Ascending aorta (tissue), 2 donors: ENCODE measurements around the gene TENT5C. TPM values are rescaled to one million over a fixed set of nuclear protein-coding genes. Genes with fewer than 3 reads are reported as not detected.
"Not testable (repeated sequence)": the region's sequence is repeated elsewhere in the genome, so short reads cannot be mapped to it uniquely, and the experiment has no call there.

Source experiments
- DNase-seq, 2 donors: peaks; one replicate each; pipeline ENCODE4 v3.0.0-alpha.2; 2019; ENCODE audit warnings: low spot score in 2 of 2
- H3K27ac ChIP-seq, 2 donors: fragments of 200-600 bp; sonication (generic); one replicate each; pipeline ENCODE4 v1.5.1; 2016 to 2017; ENCODE audit warnings: mild to moderate bottlenecking in 1 of 2
- H3K27me3 ChIP-seq: fragments of 200-600 bp; sonication (generic); one replicate; pipeline ENCODE4 v1.5.1; 2017
- H3K36me3 ChIP-seq, 2 donors: fragments of 200-600 bp; sonication (generic); one replicate each; pipeline ENCODE4 v1.5.1; 2016
- H3K4me1 ChIP-seq, 2 donors: fragments of 200-600 bp; sonication (generic); one replicate each; pipeline ENCODE4 v1.5.1; 2016 to 2017; ENCODE audit warnings: mild to moderate bottlenecking in 1 of 2
- H3K4me3 ChIP-seq, 2 donors: fragments of 200-600 bp; sonication (generic); one replicate each; pipeline ENCODE4 v1.5.1; 2016 to 2017; ENCODE audit warnings: mild to moderate bottlenecking in 1 of 2
- H3K9me3 ChIP-seq, 2 donors: fragments of 200-600 bp; sonication (generic); one replicate each; pipeline ENCODE4 v1.5.1; 2016
- CTCF ChIP-seq, 3 experiments: fragments of 200-600 bp in 2 of 3; fragments of 450-650 bp in 1 of 3; sonication (generic) in 2 of 3; IDR thresholded peaks; one replicate each; pipeline ENCODE4 v1.5.1; 2016 to 2019; ENCODE audit warnings: antibody characterized with exemption in 3 of 3, mild to moderate bottlenecking in 1 of 3, moderate library complexity in 1 of 3
- intact Hi-C: fragments of 100-400 bp; cut with DNase I; formaldehyde crosslinking; loops from one replicate; pipeline ENCODE4 v1.15.1; 2023
- total RNA-seq: library from RNA; depleted of rRNA; stranded (reverse); fragments of >200 nt; gene quantifications from one replicate; pipeline ENCODE4 v1.1.0, GENCODE V29; 2016

TENT5C gene
- total RNA-seq, result 0.32 TPM

- peak; percentile 94 to 99 for DNase-seq
- intact Hi-C loops, result loop anchor here (1.0 to 10.0 kb wide), 11 partner anchors 69 to 1234 kb away; partner anchors contain the start of genes ATP1A1, GDAP2, MAN1A2 and TRIM45
- H3K27ac ChIP-seq, result peak within 1 kb of the TSS; percentile 83 to 90
Measured at GRCh38 chr1:117605774-117606648, at the start of gene TENT5C. TENT5C (plus strand) TSS chr1:117606048; CDS start chr1:117622869, 16,821 bp downstream.

GRCh38 chr1:117556341-117556740 is 49.5 kb upstream of the TENT5C start:
- Histone ChIP-seq H3K9me3 (no peaks in the 10 kb centered on the region), H3K4me3 (no peak overlapping the region), H3K27me3 (no peaks in the 10 kb centered on the region), H3K36me3 (no peaks in the 10 kb centered on the region), H3K4me1 (no peaks in the 10 kb centered on the region), H3K27ac (no peak overlapping the region)
- TF ChIP-seq CTCF (IDR thresholded peaks at IDR 0.05), result no peak
- intact Hi-C loops, result no loop called here
- no peak for DNase-seq

More at GRCh38 chr1:117605774-117606648, at the start of gene TENT5C:
- TF ChIP-seq CTCF (IDR thresholded peaks at IDR 0.05), result no peak
- no peaks in the 10 kb centered on the region for H3K9me3 ChIP-seq
- no peaks in the 10 kb centered on the region for H3K27me3 ChIP-seq
- peaks cover 0 to 9% of the 10 kb centered on the region in 2 donors for H3K4me1 ChIP-seq
- no peaks in the 10 kb centered on the region for H3K36me3 ChIP-seq
- peak within 1 kb of the TSS; percentile 85 to 88 for H3K4me3 ChIP-seq

GRCh38 chr1:117556976-117557375 is 48.9 kb upstream of the TENT5C start:
- no peak overlapping the region for H3K27ac ChIP-seq
- H3K36me3 ChIP-seq, result no peaks in the 10 kb centered on the region
- H3K4me3 ChIP-seq, result no peak overlapping the region
- no peak for TF ChIP-seq CTCF (IDR thresholded peaks at IDR 0.05)
- no peaks in the 10 kb centered on the region for H3K4me1 ChIP-seq
- intact Hi-C loops, result no loop called here
- no peaks in the 10 kb centered on the region for H3K27me3 ChIP-seq
- H3K9me3 ChIP-seq, result no peaks in the 10 kb centered on the region
- DNase-seq, result no peak

GRCh38 chr1:117558451-117558850 is 47.4 kb upstream of the TENT5C start:
- H3K4me3 ChIP-seq, H3K36me3 ChIP-seq, intact Hi-C loops, H3K4me1 ChIP-seq, H3K9me3 ChIP-seq, DNase-seq, H3K27ac ChIP-seq, H3K27me3 ChIP-seq: not testable (repeated sequence)

- no peak for TF ChIP-seq CTCF (IDR thresholded peaks at IDR 0.05)
- no peaks in the 10 kb centered on the region for H3K27me3 ChIP-seq
- no peaks in the 10 kb centered on the region for H3K4me1 ChIP-seq
- no peak overlapping the region for H3K27ac ChIP-seq
- no peaks in the 10 kb centered on the region for H3K9me3 ChIP-seq
- no peak for DNase-seq
- no peaks in the 10 kb centered on the region for H3K36me3 ChIP-seq
- intact Hi-C loops, result no loop called here
- no peak overlapping the region for H3K4me3 ChIP-seq
Measured at GRCh38 chr1:117559139-117559538, 46.7 kb upstream of the TENT5C start.

GRCh38 chr1:117559985-117560384 is 45.9 kb upstream of the TENT5C start:
- H3K27ac ChIP-seq, result no peak overlapping the region
- H3K4me1 ChIP-seq, result no peaks in the 10 kb centered on the region
- TF ChIP-seq CTCF (IDR thresholded peaks at IDR 0.05), result no peak
- intact Hi-C loops, result no loop called here
- no peaks in the 10 kb centered on the region for H3K27me3 ChIP-seq
- no peaks in the 10 kb centered on the region for H3K36me3 ChIP-seq
- H3K4me3 ChIP-seq, result no peak overlapping the region
- H3K9me3 ChIP-seq, result no peaks in the 10 kb centered on the region
- no peak for DNase-seq
